Measurements from ENCODE around the gene CDH23.

The CDH23 gene

GRCh38 chr10:71640607-71641006 lies 243.9 kb downstream of the CDH23 start:
- DNase-seq (ENCODE audit: low spot score): no peak

GRCh38 chr10:71641449-71641848 lies 244.7 kb downstream of the CDH23 start:
- no peak for DNase-seq (ENCODE audit: low spot score)

GRCh38 chr10:71641986-71642385 lies 245.3 kb downstream of the CDH23 start:
- no peak for DNase-seq (ENCODE audit: low spot score)

- no peak for DNase-seq (ENCODE audit: low spot score)
Measured at GRCh38 chr10:71643904-71644303, 247.2 kb downstream of the CDH23 start.

GRCh38 chr10:71644307-71645180 lies 247.8 kb downstream of the CDH23 start:
- DNase-seq (ENCODE audit: low spot score): no peak

GRCh38 chr10:71645185-71645584 lies 248.5 kb downstream of the CDH23 start:
- no peak for DNase-seq (ENCODE audit: low spot score)

- DNase-seq (ENCODE audit: low spot score): no peak
Measured at GRCh38 chr10:71646037-71646436, 249.3 kb downstream of the CDH23 start.

GRCh38 chr10:71646592-71647292 lies 250.0 kb downstream of the CDH23 start:
- DNase-seq (ENCODE audit: low spot score): no peak

- DNase-seq (ENCODE audit: low spot score): no peak
Measured at GRCh38 chr10:71647526-71648253, 251.0 kb downstream of the CDH23 start.

- no peak for DNase-seq (ENCODE audit: low spot score)
Measured at GRCh38 chr10:71648254-71648932, 251.7 kb downstream of the CDH23 start.

- DNase-seq (ENCODE audit: low spot score): no peak
Measured at GRCh38 chr10:71648933-71649320, 252.2 kb downstream of the CDH23 start.

GRCh38 chr10:71649631-71650030 lies 252.9 kb downstream of the CDH23 start:
- DNase-seq (ENCODE audit: low spot score): no peak

- no peak for DNase-seq (ENCODE audit: low spot score)
Measured at GRCh38 chr10:71650397-71650796, 253.7 kb downstream of the CDH23 start.

GRCh38 chr10:71651428-71651827 lies 254.7 kb downstream of the CDH23 start:
- no peak for DNase-seq (ENCODE audit: low spot score)

GRCh38 chr10:71651928-71652327 lies 255.2 kb downstream of the CDH23 start:
- no peak for DNase-seq (ENCODE audit: low spot score)

GRCh38 chr10:71653044-71653443 lies 256.3 kb downstream of the CDH23 start:
- no peak for DNase-seq (ENCODE audit: low spot score)

GRCh38 chr10:71656220-71656619 lies 259.5 kb downstream of the CDH23 start:
- DNase-seq (ENCODE audit: low spot score): no peak

GRCh38 chr10:71657604-71658466 lies 261.1 kb downstream of the CDH23 start:
- no peak for DNase-seq (ENCODE audit: low spot score)

- no peak for DNase-seq (ENCODE audit: low spot score)
Measured at GRCh38 chr10:71658467-71658745, 261.7 kb downstream of the CDH23 start.

- DNase-seq (ENCODE audit: low spot score): no peak
Measured at GRCh38 chr10:71659111-71659634, 262.5 kb downstream of the CDH23 start.

- no peak for DNase-seq (ENCODE audit: low spot score)
Measured at GRCh38 chr10:71659737-71660136, 263.0 kb downstream of the CDH23 start.
